Loucy (cell line): Measurements from ENCODE around the gene GPM6B.

Experiments
- H2AFZ ChIP-seq: fragments of 200-600 bp; sonication (generic); 2 replicates; pipeline ENCODE4 v1.6.0; 2016; ENCODE audit warnings: antibody characterized with exemption, mild to moderate bottlenecking, low read length, moderate library complexity
- H3F3A ChIP-seq: fragments of 200-600 bp; 2 replicates; pipeline ENCODE4 v1.6.0; 2016; ENCODE audit warnings: antibody characterized with exemption, low read depth, mild to moderate bottlenecking
- H3K27me3 ChIP-seq: fragments of 200-600 bp; sonication (generic); 2 replicates; pipeline ENCODE4 v1.6.1; 2014; ENCODE audit warnings: low read length, mild to moderate bottlenecking; ENCODE audit not compliant: insufficient read depth, poor library complexity, severe bottlenecking
- H3K36me3 ChIP-seq: fragments of 200-600 bp; sonication (generic); 2 replicates; pipeline ENCODE4 v1.6.1; 2016; ENCODE audit warnings: low read length; ENCODE audit not compliant: insufficient read depth
- H3K4me1 ChIP-seq: fragments of 200-600 bp; sonication (generic); 2 replicates; pipeline ENCODE4 v1.5.1; 2014; ENCODE audit warnings: low read length, mild to moderate bottlenecking; ENCODE audit not compliant: insufficient read depth, poor library complexity, severe bottlenecking
- H3K4me2 ChIP-seq: fragments of 200-600 bp; sonication (generic); 2 replicates; pipeline ENCODE4 v1.6.0; 2014; ENCODE audit warnings: antibody characterized with exemption, low read length, low read depth, mild to moderate bottlenecking; ENCODE audit not compliant: poor library complexity, severe bottlenecking
- H3K4me3 ChIP-seq: fragments of 200-600 bp; sonication (generic); 2 replicates; pipeline ENCODE4 v1.5.1; 2014; ENCODE audit warnings: low read length, mild to moderate bottlenecking, mixed read lengths; ENCODE audit not compliant: poor library complexity, severe bottlenecking
- H3K79me2 ChIP-seq: fragments of 200-600 bp; sonication (generic); 2 replicates; pipeline ENCODE4 v1.6.1; 2014; ENCODE audit warnings: low read length; ENCODE audit not compliant: insufficient read depth
- H3K9ac ChIP-seq: fragments of 200-600 bp; sonication (generic); 2 replicates; pipeline ENCODE4 v1.6.0; 2014; ENCODE audit warnings: mild to moderate bottlenecking, low read depth, low read length, moderate library complexity; ENCODE audit not compliant: poor library complexity, severe bottlenecking
- H3K9me2 ChIP-seq: fragments of 200-600 bp; sonication (generic); replicated peaks from 2 replicates; pipeline ENCODE4 v1.6.1; 2016; ENCODE audit warnings: low read depth, low read length, mixed read lengths
- H3K9me3 ChIP-seq: fragments of 200-600 bp; sonication (generic); 2 replicates; pipeline ENCODE4 v1.6.1; 2014; ENCODE audit warnings: mild to moderate bottlenecking, antibody characterized with exemption, low read length, low read depth; ENCODE audit not compliant: insufficient read depth
- H4K20me1 ChIP-seq: fragments of 200-600 bp; sonication (generic); 2 replicates; pipeline ENCODE4 v1.6.0; 2014; ENCODE audit warnings: antibody characterized with exemption, low read length, mild to moderate bottlenecking; ENCODE audit not compliant: insufficient read depth, poor library complexity, severe bottlenecking
- CTCF ChIP-seq: fragments of 200-600 bp; sonication (generic); conservative IDR thresholded peaks from 2 replicates; pipeline ENCODE4 v1.5.1; 2014; ENCODE audit warnings: mild to moderate bottlenecking, antibody characterized with exemption, low read length
- EZH2phosphoT487 ChIP-seq: fragments of 200-600 bp; IDR thresholded peaks from 2 replicates; pipeline ENCODE4 v1.6.1; 2018; ENCODE audit warnings: antibody characterized with exemption, mild to moderate bottlenecking, moderate library complexity, borderline replicate concordance

Gene GPM6B

GRCh38 chrX:13821738-13822137, 4.8 kb upstream of the GPM6B start:
- Histone ChIP-seq H3K4me1 (no peaks in the 10 kb centered on the region), H3K4me2 (no peak overlapping the region), H3K27me3 (no peaks in the 10 kb centered on the region), H3F3A (no peaks in the 10 kb centered on the region), H2AFZ (no peak overlapping the region), H3K9me3 (no peaks in the 10 kb centered on the region), H3K9me2 (no peaks in the 10 kb centered on the region), H3K79me2 (no peaks in the 10 kb centered on the region), H4K20me1 (no peaks in the 10 kb centered on the region), H3K9ac (no peak overlapping the region), H3K4me3 (no peak overlapping the region), H3K36me3 (no peaks in the 10 kb centered on the region)
- TF ChIP-seq EZH2phosphoT487 (no peak), CTCF (no peak)

- Histone ChIP-seq H4K20me1 (no peaks in the 10 kb centered on the region), H3K4me3 (no peak overlapping the region), H3K27me3 (no peaks in the 10 kb centered on the region), H3K9me2 (no peaks in the 10 kb centered on the region), H3K9me3 (no peaks in the 10 kb centered on the region), H2AFZ (no peak overlapping the region), H3K4me1 (no peaks in the 10 kb centered on the region), H3F3A (no peaks in the 10 kb centered on the region), H3K36me3 (no peaks in the 10 kb centered on the region), H3K79me2 (no peaks in the 10 kb centered on the region), H3K9ac (no peak overlapping the region), H3K4me2 (no peak overlapping the region)
- TF ChIP-seq EZH2phosphoT487 = no peak
- TF ChIP-seq CTCF = no peak
Observed at GRCh38 chrX:13816176-13816575, 717 bp downstream of the GPM6B start.

GRCh38 chrX:13815664-13816063, 1.2 kb downstream of the GPM6B start:
- no peak overlapping the region for H3K4me2 ChIP-seq
- no peaks in the 10 kb centered on the region for H3K9me2 ChIP-seq
- H3K27me3 ChIP-seq = no peaks in the 10 kb centered on the region
- H3F3A ChIP-seq = no peaks in the 10 kb centered on the region
- no peak overlapping the region for H3K4me3 ChIP-seq
- H3K4me1 ChIP-seq = no peaks in the 10 kb centered on the region
- TF ChIP-seq CTCF (no peak), EZH2phosphoT487 (no peak)
- H3K9ac ChIP-seq = no peak overlapping the region
- H3K9me3 ChIP-seq = no peaks in the 10 kb centered on the region
- no peaks in the 10 kb centered on the region for H4K20me1 ChIP-seq
- no peak overlapping the region for H2AFZ ChIP-seq
- no peaks in the 10 kb centered on the region for H3K79me2 ChIP-seq
- no peaks in the 10 kb centered on the region for H3K36me3 ChIP-seq
